CD4-positive, alpha-beta memory T cell (primary cell): Measurements from ENCODE around the gene RBM20. TPM values are rescaled to one million over a fixed set of nuclear protein-coding genes. Genes with fewer than 3 reads are reported as not detected.

Experiments used
- CTCF ChIA-PET: fragments of 350-600 bp; sonication (Branson Sonifier 250); formaldehyde crosslinking; loops from one replicate; lab custom pipeline; 2021; ENCODE audit warnings: inconsistent platforms; ENCODE audit not compliant: partially characterized antibody; lab: Charles Lee
- POLR2A ChIA-PET: fragments of 350-600 bp; sonication (Branson Sonifier 250); formaldehyde crosslinking; loops from one replicate; lab custom pipeline; 2021; ENCODE audit not compliant: partially characterized antibody; lab: Charles Lee
- DNase-seq, 5 donors: peaks; one replicate each; pipeline versions ENCODE4 v3.0.0 to v3.0.0-alpha.2; 2020 to 2022; ENCODE audit warnings: mixed read lengths in 1 of 5
- H3K27ac ChIP-seq: one replicate; pipeline ENCODE4 v1.7.0; 2013; ENCODE audit warnings: low read depth, low read length
- H3K27me3 ChIP-seq: 2 replicates; pipeline ENCODE4 v1.7.0; 2013; ENCODE audit warnings: mild to moderate bottlenecking, low read length, moderate library complexity; ENCODE audit not compliant: insufficient read depth
- H3K36me3 ChIP-seq: 2 replicates; pipeline ENCODE4 v1.7.0; 2013; ENCODE audit warnings: mild to moderate bottlenecking, low read length, moderate library complexity; ENCODE audit not compliant: insufficient read depth
- H3K4me1 ChIP-seq: 2 replicates; pipeline ENCODE4 v1.7.0; 2013; ENCODE audit warnings: mild to moderate bottlenecking, low read length, moderate library complexity; ENCODE audit not compliant: insufficient read depth
- H3K4me3 ChIP-seq, 2 donors: one replicate each; pipeline ENCODE4 v1.7.0; 2013; ENCODE audit warnings: low read length in 2 of 2, mild to moderate bottlenecking in 1 of 2
- H3K9me3 ChIP-seq, 2 donors: one replicate each; pipeline ENCODE4 v1.7.0; 2013; ENCODE audit warnings: low read length in 2 of 2, control low read depth in 1 of 2; ENCODE audit not compliant: control insufficient read depth in 1 of 2
- H3K27ac Mint-ChIP-seq, 7 donors: one replicate each; pipeline ENCODE4 v1.8.0; 2020 to 2021; ENCODE audit warnings: mixed read lengths in 7 of 7, mild to moderate bottlenecking in 6 of 7, inconsistent platforms in 3 of 7, moderate library complexity in 3 of 7
- H3K27me3 Mint-ChIP-seq, 2 donors: one replicate each; pipeline ENCODE4 v1.8.0; 2020 to 2021; ENCODE audit warnings: mixed read lengths in 2 of 2
- H3K36me3 Mint-ChIP-seq, 2 donors: one replicate each; pipeline ENCODE4 v1.8.0; 2020 to 2021; ENCODE audit warnings: mixed read lengths in 2 of 2, inconsistent platforms in 1 of 2, mild to moderate bottlenecking in 1 of 2
- H3K4me1 Mint-ChIP-seq, 4 donors: one replicate each; pipeline ENCODE4 v1.8.0; 2020 to 2021; ENCODE audit warnings: mixed read lengths in 4 of 4, mild to moderate bottlenecking in 1 of 4
- H3K4me3 Mint-ChIP-seq, 8 donors: one replicate each; pipeline ENCODE4 v1.8.0; 2020 to 2021; ENCODE audit warnings: mixed read lengths in 8 of 8, mild to moderate bottlenecking in 7 of 8, moderate library complexity in 6 of 8, inconsistent platforms in 3 of 8
- H3K9me3 Mint-ChIP-seq, 8 donors: one replicate each; pipeline ENCODE4 v1.8.0; 2020 to 2021; ENCODE audit warnings: mixed read lengths in 8 of 8, mild to moderate bottlenecking in 5 of 8, inconsistent platforms in 3 of 8, moderate library complexity in 1 of 8
- intact Hi-C: fragments of 100-400 bp; cut with micrococcal nuclease; formaldehyde crosslinking; loops from one replicate; pipeline ENCODE4 v1.15.1; 2023
- polyA plus RNA-seq, 2 donors: library from polyadenylated mRNA; unstranded; fragments of 300-500 nt; fragmentation: Illumina TruSeq; gene quantifications; one replicate each; pipeline ENCODE4 v1.2.3, GENCODE V29; 2021
- total RNA-seq, 2 experiments: library from RNA; stranded (reverse); gene quantifications; one replicate each; pipeline ENCODE4 v1.2.3, GENCODE V29; 2021

Gene RBM20
- total and polyA plus RNA-seq, 4 experiments from 2014 or later: 0.03 TPM; not detected in 3

GRCh38 chr10:110714356-110714755, 70.2 kb downstream of the RBM20 start:
- no peak overlapping the region for H3K4me3 Mint-ChIP-seq
- intact Hi-C loops: no loop called here
- H3K9me3 Mint-ChIP-seq: no peaks in the 10 kb centered on the region
- no peaks in the 10 kb centered on the region for H3K36me3 ChIP-seq
- no peak overlapping the region for H3K27ac Mint-ChIP-seq
- no peaks in the 10 kb centered on the region for H3K27me3 ChIP-seq
- H3K27me3 Mint-ChIP-seq: no peaks in the 10 kb centered on the region
- no peak for DNase-seq
- H3K4me1 ChIP-seq: no peaks in the 10 kb centered on the region
- no peak overlapping the region for H3K4me3 ChIP-seq
- H3K36me3 Mint-ChIP-seq: no peaks in the 10 kb centered on the region
- POLR2A ChIA-PET: no interaction called here
- no peak overlapping the region for H3K27ac ChIP-seq
- peaks cover 0 to 1% (median 0%) of the 10 kb centered on the region in 4 donors for H3K4me1 Mint-ChIP-seq
- no peaks in the 10 kb centered on the region for H3K9me3 ChIP-seq
- CTCF ChIA-PET: interaction anchor here (1.2 kb wide), 1 partner anchor 32 kb away, joined by 4 read pairs; no protein-coding TSS in a partner anchor

DNA sequence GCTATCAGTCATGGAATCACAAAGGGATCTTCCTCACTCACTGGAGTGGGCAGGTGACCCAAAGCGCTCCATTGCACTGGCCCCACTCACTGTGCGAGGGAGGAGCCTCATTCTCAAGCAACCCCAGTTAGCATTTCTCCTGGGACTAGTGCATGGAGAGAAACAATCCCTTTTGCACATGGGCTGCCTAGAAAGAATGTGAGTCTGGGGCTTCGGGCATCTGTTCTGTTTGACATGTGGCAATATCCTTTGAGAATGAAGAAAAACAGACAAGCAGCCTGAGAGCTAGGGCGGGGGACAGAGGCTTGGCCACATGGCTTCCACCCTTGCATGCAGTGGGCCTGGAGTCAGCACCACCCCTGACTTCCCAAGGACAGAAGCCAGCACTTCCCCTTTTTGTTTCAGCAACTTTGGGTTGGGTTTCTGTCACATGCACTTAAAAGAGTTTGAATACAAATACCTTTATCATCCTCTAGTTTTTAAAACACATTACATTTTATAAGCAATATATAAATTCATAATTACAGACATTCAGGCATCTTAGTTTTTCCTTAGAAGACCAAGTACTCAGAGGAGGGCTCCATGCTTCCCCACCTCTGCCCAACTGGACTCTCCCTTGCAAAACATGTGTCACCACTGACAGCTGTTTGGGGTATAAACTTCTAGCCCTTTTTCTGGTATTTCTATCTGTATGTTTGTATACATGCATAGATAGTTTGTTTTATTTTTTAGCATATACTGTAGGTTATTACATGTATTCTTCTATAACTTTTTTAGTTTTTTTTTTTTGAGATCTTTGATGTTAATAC, 73.8 kb downstream of the RBM20 start:
- DNase-seq: no peak
- Mint-ChIP-seq H3K9me3 (peaks cover 0 to 1% (median 0%) of the 10 kb centered on the region in 8 donors), H3K27me3 (no peaks in the 10 kb centered on the region), H3K4me3 (no peak overlapping the region), H3K36me3 (no peaks in the 10 kb centered on the region), H3K4me1 (peaks cover 4 to 12% (median 5%) of the 10 kb centered on the region in 4 donors), H3K27ac (no peak overlapping the region)
- no peak overlapping the region for H3K27ac ChIP-seq
- no peaks in the 10 kb centered on the region for H3K36me3 ChIP-seq
- H3K27me3 ChIP-seq: no peaks in the 10 kb centered on the region
- intact Hi-C loops: no loop called here
- no peaks in the 10 kb centered on the region for H3K9me3 ChIP-seq
- H3K4me1 ChIP-seq: peaks cover 5% of the 10 kb centered on the region
- ChIA-PET CTCF (no interaction called here), POLR2A (no interaction called here)
- no peak overlapping the region for H3K4me3 ChIP-seq

GRCh38 chr10:110721406-110722038, 77.4 kb downstream of the RBM20 start:
- Mint-ChIP-seq H3K27me3 (no peaks in the 10 kb centered on the region), H3K4me3 (no peak overlapping the region), H3K9me3 (peaks cover 0 to 1% (median 0%) of the 10 kb centered on the region in 8 donors), H3K36me3 (no peaks in the 10 kb centered on the region), H3K4me1 (peaks cover 33 to 47% (median 38%) of the 10 kb centered on the region in 4 donors), H3K27ac (peak overlapping the region in 1 of 7 donors; percentile 35)
- DNase-seq: no peak
- Histone ChIP-seq H3K4me3 (no peak overlapping the region), H3K4me1 (peaks cover 38% of the 10 kb centered on the region), H3K9me3 (no peaks in the 10 kb centered on the region), H3K27me3 (no peaks in the 10 kb centered on the region), H3K27ac (no peak overlapping the region), H3K36me3 (no peaks in the 10 kb centered on the region)
- intact Hi-C loops: no loop called here
- ChIA-PET POLR2A (no interaction called here), CTCF (no interaction called here)

- Mint-ChIP-seq H3K27me3 (no peaks in the 10 kb centered on the region), H3K9me3 (peaks cover 0 to 1% (median 0%) of the 10 kb centered on the region in 8 donors), H3K4me3 (peak overlapping the region in 7 of 8 donors; percentile 25 to 84 (median 76)), H3K4me1 (peaks cover 33 to 47% (median 38%) of the 10 kb centered on the region in 4 donors), H3K36me3 (no peaks in the 10 kb centered on the region), H3K27ac (peak overlapping the region in 6 of 7 donors; percentile 76 to 92 (median 88))
- Histone ChIP-seq H3K27ac (no peak overlapping the region), H3K9me3 (no peaks in the 10 kb centered on the region), H3K4me1 (peaks cover 38% of the 10 kb centered on the region), H3K27me3 (no peaks in the 10 kb centered on the region), H3K4me3 (no peak overlapping the region), H3K36me3 (no peaks in the 10 kb centered on the region)
- ChIA-PET CTCF (no interaction called here), POLR2A (no interaction called here)
- intact Hi-C loops: no loop called here
- no peak for DNase-seq
Measured at GRCh38 chr10:110723224-110723891, 79.2 kb downstream of the RBM20 start.

- peak in 4 of 5 donors; percentile 18 to 28 (median 24) for DNase-seq
- Mint-ChIP-seq H3K9me3 (peaks cover 0 to 1% (median 0%) of the 10 kb centered on the region in 8 donors), H3K27me3 (no peaks in the 10 kb centered on the region), H3K4me3 (peak overlapping the region; percentile 61 to 84 (median 74)), H3K36me3 (no peaks in the 10 kb centered on the region), H3K27ac (peak overlapping the region; percentile 85 to 95 (median 92)), H3K4me1 (peaks cover 33 to 47% (median 38%) of the 10 kb centered on the region in 4 donors)
- Histone ChIP-seq H3K27ac (peak overlapping the region; percentile 46), H3K4me3 (peak overlapping the region in 1 of 2 donors; percentile 21), H3K9me3 (no peaks in the 10 kb centered on the region), H3K27me3 (no peaks in the 10 kb centered on the region), H3K4me1 (peaks cover 38% of the 10 kb centered on the region), H3K36me3 (no peaks in the 10 kb centered on the region)
- ChIA-PET POLR2A (no interaction called here), CTCF (no interaction called here)
- intact Hi-C loops: no loop called here
Measured at GRCh38 chr10:110724116-110724921, 80.2 kb downstream of the RBM20 start.

GRCh38 chr10:110724937-110725336, 80.8 kb downstream of the RBM20 start:
- Histone ChIP-seq H3K27me3 (no peaks in the 10 kb centered on the region), H3K4me3 (no peak overlapping the region), H3K9me3 (no peaks in the 10 kb centered on the region), H3K4me1 (peaks cover 38% of the 10 kb centered on the region), H3K36me3 (no peaks in the 10 kb centered on the region), H3K27ac (peak overlapping the region; percentile 46)
- ChIA-PET CTCF (interaction anchor here (1.2 kb wide), 1 partner anchor 53 kb away, joined by 4 read pairs; no protein-coding TSS in a partner anchor), POLR2A (no interaction called here)
- no peaks in the 10 kb centered on the region for H3K27me3 Mint-ChIP-seq
- DNase-seq: no peak
- H3K9me3 Mint-ChIP-seq: peaks cover 0 to 1% (median 0%) of the 10 kb centered on the region in 8 donors
- peak overlapping the region; percentile 85 to 95 (median 92) for H3K27ac Mint-ChIP-seq
- peaks cover 33 to 47% (median 38%) of the 10 kb centered on the region in 4 donors for H3K4me1 Mint-ChIP-seq
- H3K36me3 Mint-ChIP-seq: no peaks in the 10 kb centered on the region
- intact Hi-C loops: no loop called here
- peak overlapping the region in 4 of 8 donors; percentile 8 to 84 (median 44) for H3K4me3 Mint-ChIP-seq
